Measurements from ENCODE around the gene PDLIM1. TPM values are rescaled to one million over a fixed set of nuclear protein-coding genes. Genes with fewer than 3 reads are reported as not detected.
"Not testable (repeated sequence)": the region's sequence is repeated elsewhere in the genome, so short reads cannot be mapped to it uniquely, and the experiment has no call there.

PDLIM1 gene
- polyA plus RNA-seq, 1 donor (not counting 4 experiments of a cell fraction or from before 2014, with no cell fraction given), result 298 TPM

DNA sequence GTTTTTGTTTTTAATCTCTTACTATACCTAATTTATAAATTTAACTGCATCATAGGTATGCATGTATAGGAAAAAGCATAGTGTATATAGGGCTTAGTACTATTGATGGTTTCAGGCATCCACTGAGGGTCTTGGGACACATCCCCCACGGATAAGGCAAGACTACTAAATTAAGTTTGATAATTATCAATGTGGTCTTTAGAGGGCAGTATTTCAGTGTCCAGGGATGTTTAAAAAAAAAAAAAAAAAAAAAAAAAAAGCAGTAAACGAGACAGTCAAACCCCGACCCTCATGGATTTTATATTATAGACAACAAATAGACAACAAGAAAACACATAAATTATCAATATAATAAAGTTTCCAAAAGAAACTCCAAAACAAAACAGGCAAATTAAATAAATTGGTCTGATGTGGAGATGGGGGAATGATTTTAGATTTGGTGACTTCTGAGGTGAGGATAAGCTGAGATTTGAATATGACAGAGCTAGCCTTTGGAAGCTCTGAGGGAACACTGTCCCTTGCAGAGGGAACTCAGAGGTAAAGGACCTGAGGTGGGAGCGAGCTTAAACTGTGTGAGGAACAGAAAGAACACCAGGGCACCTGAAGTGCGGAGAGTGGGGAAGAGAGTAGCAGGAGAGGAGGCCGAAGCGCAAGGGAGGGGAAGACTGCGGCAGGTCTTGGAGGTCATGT, 82.0 kb downstream of the PDLIM1 start:
- no peak overlapping the region for H2AFZ ChIP-seq (ENCODE audit: control insufficient read depth, low read length)
- peaks cover 5% of the 10 kb centered on the region for H3K4me1 ChIP-seq (ENCODE audit: control insufficient read depth, extremely low read depth, insufficient read depth, low read length)
- no peaks in the 10 kb centered on the region for H3K27me3 ChIP-seq (ENCODE audit: control insufficient read depth, extremely low read depth, insufficient read depth, low read length)
- H3K4me2 ChIP-seq (ENCODE audit: control insufficient read depth, extremely low read depth, insufficient read depth, low read depth, low read length), result no peak overlapping the region
- H3K9me1 ChIP-seq (ENCODE audit: control insufficient read depth, extremely low read depth, insufficient read depth, low read length), result no peaks in the 10 kb centered on the region
- H3K9me3 ChIP-seq (ENCODE audit: control insufficient read depth, low read depth, low read length), result no peaks in the 10 kb centered on the region
- dilution Hi-C loops (cut with MboI; ENCODE audit: extremely low pct_ligation_motif_present, low sequenced_read_pairs), result no loop called here
- H3K4me3 ChIP-seq (ENCODE audit: control insufficient read depth in 2 of 3, extremely low read depth in 1 of 3, insufficient read depth in 2 of 3, low read depth in 1 of 3, low read length in 3 of 3), result no peak overlapping the region
- no peak for FAIRE-seq
- H4K20me1 ChIP-seq (ENCODE audit: control insufficient read depth, extremely low read depth, insufficient read depth, low read length), result no peaks in the 10 kb centered on the region
- TF ChIP-seq, protein P1, sequence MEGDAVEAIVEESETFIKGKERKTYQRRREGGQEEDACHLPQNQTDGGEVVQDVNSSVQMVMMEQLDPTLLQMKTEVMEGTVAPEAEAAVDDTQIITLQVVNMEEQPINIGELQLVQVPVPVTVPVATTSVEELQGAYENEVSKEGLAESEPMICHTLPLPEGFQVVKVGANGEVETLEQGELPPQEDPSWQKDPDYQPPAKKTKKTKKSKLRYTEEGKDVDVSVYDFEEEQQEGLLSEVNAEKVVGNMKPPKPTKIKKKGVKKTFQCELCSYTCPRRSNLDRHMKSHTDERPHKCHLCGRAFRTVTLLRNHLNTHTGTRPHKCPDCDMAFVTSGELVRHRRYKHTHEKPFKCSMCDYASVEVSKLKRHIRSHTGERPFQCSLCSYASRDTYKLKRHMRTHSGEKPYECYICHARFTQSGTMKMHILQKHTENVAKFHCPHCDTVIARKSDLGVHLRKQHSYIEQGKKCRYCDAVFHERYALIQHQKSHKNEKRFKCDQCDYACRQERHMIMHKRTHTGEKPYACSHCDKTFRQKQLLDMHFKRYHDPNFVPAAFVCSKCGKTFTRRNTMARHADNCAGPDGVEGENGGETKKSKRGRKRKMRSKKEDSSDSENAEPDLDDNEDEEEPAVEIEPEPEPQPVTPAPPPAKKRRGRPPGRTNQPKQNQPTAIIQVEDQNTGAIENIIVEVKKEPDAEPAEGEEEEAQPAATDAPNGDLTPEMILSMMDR (optimal IDR thresholded peaks at IDR 0.05 in 1 of 3, IDR thresholded peaks at IDR 0.05 in 1 of 3, conservative IDR thresholded peaks at IDR 0.05 in 1 of 3; ENCODE audit: extremely low read depth in 1 of 3, insufficient read depth in 2 of 3, low read length in 3 of 3), result peak in 2 of 3 experiments; percentile 15 to 33
- no peak for TF ChIP-seq EZH2 (IDR thresholded peaks at IDR 0.05; ENCODE audit: low read length)
- H3K9ac ChIP-seq (ENCODE audit: control insufficient read depth, extremely low read depth, insufficient read depth, low read length), result no peak overlapping the region
- no peaks in the 10 kb centered on the region for H3K36me3 ChIP-seq (ENCODE audit: control insufficient read depth in 2 of 2, extremely low read depth in 1 of 2, insufficient read depth in 2 of 2, low read length in 2 of 2)
- H3K27ac ChIP-seq (ENCODE audit: control insufficient read depth, insufficient read depth, low read length), result no peak overlapping the region
- no peaks in the 10 kb centered on the region for H3K79me2 ChIP-seq (ENCODE audit: control insufficient read depth, insufficient read depth, low read length)
- DNase-seq (ENCODE audit: low read depth, low spot score), result no peak

DNA sequence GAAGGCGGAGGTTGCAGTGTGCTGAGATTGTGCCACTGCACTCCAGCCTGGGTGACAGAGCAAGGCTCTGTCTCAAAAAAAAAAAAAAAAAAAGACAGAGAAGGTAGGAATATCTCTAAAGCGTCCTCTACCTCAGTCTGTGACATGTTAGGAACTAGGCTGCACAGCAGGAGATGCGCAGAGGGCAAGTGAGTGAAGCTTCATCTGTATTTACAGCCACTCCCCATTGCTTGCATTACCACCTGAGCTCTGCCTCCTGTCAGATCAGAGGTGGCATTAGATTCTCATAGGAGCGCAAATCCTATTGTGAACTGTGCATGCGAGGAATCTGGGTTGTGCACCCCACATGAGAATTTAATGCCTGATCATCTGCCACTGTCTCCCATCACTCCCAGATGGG, 87.9 kb downstream of the PDLIM1 start:
- H3K4me3 ChIP-seq (ENCODE audit: control insufficient read depth in 2 of 3, extremely low read depth in 1 of 3, insufficient read depth in 2 of 3, low read depth in 1 of 3, low read length in 3 of 3); dilution Hi-C loops (cut with MboI; ENCODE audit: extremely low pct_ligation_motif_present, low sequenced_read_pairs); FAIRE-seq; H3K9me1 ChIP-seq (ENCODE audit: control insufficient read depth, extremely low read depth, insufficient read depth, low read length); H3K27me3 ChIP-seq (ENCODE audit: control insufficient read depth, extremely low read depth, insufficient read depth, low read length); H3K27ac ChIP-seq (ENCODE audit: control insufficient read depth, insufficient read depth, low read length); H3K79me2 ChIP-seq (ENCODE audit: control insufficient read depth, insufficient read depth, low read length); H3K4me1 ChIP-seq (ENCODE audit: control insufficient read depth, extremely low read depth, insufficient read depth, low read length); H3K9ac ChIP-seq (ENCODE audit: control insufficient read depth, extremely low read depth, insufficient read depth, low read length); H3K36me3 ChIP-seq (ENCODE audit: control insufficient read depth in 2 of 2, extremely low read depth in 1 of 2, insufficient read depth in 2 of 2, low read length in 2 of 2); H3K4me2 ChIP-seq (ENCODE audit: control insufficient read depth, extremely low read depth, insufficient read depth, low read depth, low read length); H4K20me1 ChIP-seq (ENCODE audit: control insufficient read depth, extremely low read depth, insufficient read depth, low read length); H3K9me3 ChIP-seq (ENCODE audit: control insufficient read depth, low read depth, low read length); H2AFZ ChIP-seq (ENCODE audit: control insufficient read depth, low read length); DNase-seq (ENCODE audit: low read depth, low spot score): not testable (repeated sequence)

DNA sequence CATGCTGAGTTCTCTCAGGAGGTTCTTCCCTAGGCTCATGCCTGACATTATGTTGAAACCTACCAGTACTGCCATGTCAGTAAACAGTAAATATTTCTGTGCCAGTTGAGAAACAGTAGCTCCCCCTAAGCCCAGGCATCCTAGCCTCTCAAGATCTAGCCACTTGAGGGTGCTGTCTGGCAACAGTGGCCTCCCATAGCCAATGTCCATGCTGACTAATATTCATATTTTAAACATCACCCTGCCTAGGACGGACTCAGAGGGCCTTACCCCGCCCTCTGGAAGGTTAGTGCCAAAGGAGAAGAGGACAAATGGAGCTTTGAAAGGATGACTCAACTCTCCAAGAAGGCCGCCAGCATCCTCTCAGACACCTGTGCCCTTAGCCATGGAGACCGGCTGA, 89.1 kb downstream of the PDLIM1 start:
- H3K9me3 ChIP-seq (ENCODE audit: control insufficient read depth, low read depth, low read length), result no peaks in the 10 kb centered on the region
- H3K4me3 ChIP-seq (ENCODE audit: control insufficient read depth in 2 of 3, extremely low read depth in 1 of 3, insufficient read depth in 2 of 3, low read depth in 1 of 3, low read length in 3 of 3), result no peak overlapping the region
- H2AFZ ChIP-seq (ENCODE audit: control insufficient read depth, low read length), result no peak overlapping the region
- no peaks in the 10 kb centered on the region for H3K36me3 ChIP-seq (ENCODE audit: control insufficient read depth in 2 of 2, extremely low read depth in 1 of 2, insufficient read depth in 2 of 2, low read length in 2 of 2)
- FAIRE-seq, result peak; percentile 44
- H3K27ac ChIP-seq (ENCODE audit: control insufficient read depth, insufficient read depth, low read length), result no peak overlapping the region
- TF ChIP-seq, protein P1 (optimal IDR thresholded peaks at IDR 0.05 in 1 of 3, IDR thresholded peaks at IDR 0.05 in 1 of 3, conservative IDR thresholded peaks at IDR 0.05 in 1 of 3; ENCODE audit: extremely low read depth in 1 of 3, insufficient read depth in 2 of 3, low read length in 3 of 3), result peak; percentile 50 to 76 (median 60)
- no peak for TF ChIP-seq EZH2 (IDR thresholded peaks at IDR 0.05; ENCODE audit: low read length)
- H3K4me2 ChIP-seq (ENCODE audit: control insufficient read depth, extremely low read depth, insufficient read depth, low read depth, low read length), result no peak overlapping the region
- no peaks in the 10 kb centered on the region for H3K27me3 ChIP-seq (ENCODE audit: control insufficient read depth, extremely low read depth, insufficient read depth, low read length)
- DNase-seq (ENCODE audit: low read depth, low spot score), result no peak
- H3K9ac ChIP-seq (ENCODE audit: control insufficient read depth, extremely low read depth, insufficient read depth, low read length), result no peak overlapping the region
- H3K79me2 ChIP-seq (ENCODE audit: control insufficient read depth, insufficient read depth, low read length), result no peaks in the 10 kb centered on the region
- no peaks in the 10 kb centered on the region for H3K4me1 ChIP-seq (ENCODE audit: control insufficient read depth, extremely low read depth, insufficient read depth, low read length)
- dilution Hi-C loops (cut with MboI; ENCODE audit: extremely low pct_ligation_motif_present, low sequenced_read_pairs), result no loop called here
- no peaks in the 10 kb centered on the region for H4K20me1 ChIP-seq (ENCODE audit: control insufficient read depth, extremely low read depth, insufficient read depth, low read length)
- H3K9me1 ChIP-seq (ENCODE audit: control insufficient read depth, extremely low read depth, insufficient read depth, low read length), result no peaks in the 10 kb centered on the region

Measured in keratinocyte (primary cell).